Neural cell (in vitro differentiated cells): Measurements from ENCODE around the gene NOTUM. TPM values are rescaled to one million over a fixed set of nuclear protein-coding genes. Genes with fewer than 3 reads are reported as not detected.

Experiments used
- H2AFZ ChIP-seq: fragments of 200-600, 300-800 bp; sonication (generic), shearing (Covaris generic); 2 replicates; pipeline ENCODE4 v1.6.0; 2014; ENCODE audit warnings: low read depth, mild to moderate bottlenecking, antibody characterized with exemption, low read length, moderate library complexity
- H3F3A ChIP-seq: fragments of 200-600 bp; shearing (Covaris generic); 2 replicates; pipeline ENCODE4 v1.6.1; 2016; ENCODE audit warnings: mild to moderate bottlenecking, moderate library complexity, mixed read lengths, antibody characterized with exemption, low read length; ENCODE audit not compliant: insufficient read depth, poor library complexity, severe bottlenecking
- H3K27ac ChIP-seq: fragments of 200-600, 300-800 bp; sonication (generic), shearing (Covaris generic); 2 replicates; pipeline ENCODE4 v1.5.1; 2014; ENCODE audit warnings: mild to moderate bottlenecking, low read length, moderate library complexity
- H3K27me3 ChIP-seq: fragments of 300-800, 200-600 bp; sonication (generic), shearing (Covaris generic); 2 replicates; pipeline ENCODE4 v1.6.0; 2014; ENCODE audit warnings: mild to moderate bottlenecking, low read depth, low read length, moderate library complexity; ENCODE audit not compliant: insufficient read depth
- H3K36me3 ChIP-seq: fragments of 300-800, 200-600 bp; sonication (generic), shearing (Covaris generic); 2 replicates; pipeline ENCODE4 v1.5.1; 2014; ENCODE audit warnings: mild to moderate bottlenecking, antibody characterized with exemption, low read length, moderate library complexity; ENCODE audit not compliant: insufficient read depth
- H3K4me2 ChIP-seq: fragments of 300-800, 200-600 bp; sonication (generic), shearing (Covaris generic); 2 replicates; pipeline ENCODE4 v1.6.0; 2014; ENCODE audit warnings: mild to moderate bottlenecking, low read length
- H3K4me3 ChIP-seq: fragments of 300-800, 200-600 bp; sonication (generic), shearing (Covaris generic); 2 replicates; pipeline ENCODE4 v1.5.1; 2014; ENCODE audit warnings: mild to moderate bottlenecking, low read length, moderate library complexity
- H3K79me2 ChIP-seq: fragments of 200-600 bp; shearing (Covaris generic); replicated peaks from 2 replicates; pipeline ENCODE4 v1.6.0; 2014; ENCODE audit warnings: mild to moderate bottlenecking, low read length, moderate library complexity; ENCODE audit not compliant: insufficient read depth
- H3K9ac ChIP-seq: fragments of 300-800, 200-600 bp; sonication (generic), shearing (Covaris generic); 2 replicates; pipeline ENCODE4 v1.6.1; 2016; ENCODE audit warnings: mild to moderate bottlenecking, low read length, mixed read lengths
- H3K9me2 ChIP-seq: fragments of 200-600 bp; shearing (Covaris generic); 2 replicates; pipeline ENCODE4 v1.6.1; 2016; ENCODE audit warnings: mild to moderate bottlenecking, low read length, mixed read lengths; ENCODE audit not compliant: insufficient read depth
- H3K9me3 ChIP-seq: fragments of 200-600, 300-800 bp; sonication (generic), shearing (Covaris generic); 2 replicates; pipeline ENCODE4 v1.6.1; 2016; ENCODE audit warnings: mild to moderate bottlenecking, mixed run types, low read length, moderate library complexity, mixed read lengths
- H4K20me1 ChIP-seq: fragments of 200-600 bp; shearing (Covaris generic); 2 replicates; pipeline ENCODE4 v1.6.1; 2016; ENCODE audit warnings: mild to moderate bottlenecking, mixed run types; ENCODE audit not compliant: insufficient read depth
- CTCF ChIP-seq: fragments of 450-650 bp; IDR thresholded peaks from 2 replicates; pipeline ENCODE4 v1.5.1; 2014; ENCODE audit warnings: antibody characterized with exemption, mild to moderate bottlenecking, moderate library complexity; ENCODE audit not compliant: poor library complexity, severe bottlenecking
- EP300 ChIP-seq: fragments of 450-650 bp; conservative IDR thresholded peaks from 2 replicates; pipeline ENCODE4 v1.6.1; 2014; ENCODE audit warnings: antibody characterized with exemption, mild to moderate bottlenecking, moderate library complexity; ENCODE audit not compliant: poor library complexity, severe bottlenecking
- EZH2 ChIP-seq: fragments of 200-600, 300-800 bp; shearing (Covaris generic), sonication (generic); IDR thresholded peaks from 2 replicates; pipeline ENCODE4 v1.6.1; 2014; ENCODE audit warnings: antibody characterized with exemption, low read length, borderline replicate concordance, mild to moderate bottlenecking; ENCODE audit not compliant: insufficient read depth, poor library complexity, severe bottlenecking
- MXI1 ChIP-seq: fragments of 450-650 bp; conservative IDR thresholded peaks from 2 replicates; pipeline ENCODE4 v1.6.1; 2014; ENCODE audit warnings: antibody characterized with exemption, mild to moderate bottlenecking; ENCODE audit not compliant: poor library complexity, severe bottlenecking
- POLR2AphosphoS5 ChIP-seq: IDR thresholded peaks from 2 replicates; pipeline ENCODE4 v1.6.1; 2012
- RAD21 ChIP-seq: fragments of 450-650 bp; conservative IDR thresholded peaks from 2 replicates; pipeline ENCODE4 v1.6.1; 2014; ENCODE audit warnings: antibody characterized with exemption, mild to moderate bottlenecking, moderate library complexity
- SMC3 ChIP-seq: fragments of 450-650 bp; conservative IDR thresholded peaks from 2 replicates; pipeline ENCODE4 v1.6.1; 2014; ENCODE audit warnings: antibody characterized with exemption, mild to moderate bottlenecking, moderate library complexity; ENCODE audit not compliant: poor library complexity
- TAF1 ChIP-seq: IDR thresholded peaks from 2 replicates; pipeline ENCODE4 v1.6.1; 2012; ENCODE audit warnings: low read depth
- polyA plus RNA-seq: library from polyadenylated mRNA; depleted of rRNA; stranded (reverse); fragments of >200 nt; gene quantifications from 2 replicates; pipeline ENCODE4 v1.2.3, GENCODE V29; 2014
- TF ChIP-seq, protein P1 (sequence below): IDR thresholded peaks from 2 replicates; pipeline ENCODE4 v1.6.1; 2012; ENCODE audit warnings: borderline replicate concordance

Gene NOTUM
- polyA plus RNA-seq, 1 donor from 2014 or later: not detected

DNA sequence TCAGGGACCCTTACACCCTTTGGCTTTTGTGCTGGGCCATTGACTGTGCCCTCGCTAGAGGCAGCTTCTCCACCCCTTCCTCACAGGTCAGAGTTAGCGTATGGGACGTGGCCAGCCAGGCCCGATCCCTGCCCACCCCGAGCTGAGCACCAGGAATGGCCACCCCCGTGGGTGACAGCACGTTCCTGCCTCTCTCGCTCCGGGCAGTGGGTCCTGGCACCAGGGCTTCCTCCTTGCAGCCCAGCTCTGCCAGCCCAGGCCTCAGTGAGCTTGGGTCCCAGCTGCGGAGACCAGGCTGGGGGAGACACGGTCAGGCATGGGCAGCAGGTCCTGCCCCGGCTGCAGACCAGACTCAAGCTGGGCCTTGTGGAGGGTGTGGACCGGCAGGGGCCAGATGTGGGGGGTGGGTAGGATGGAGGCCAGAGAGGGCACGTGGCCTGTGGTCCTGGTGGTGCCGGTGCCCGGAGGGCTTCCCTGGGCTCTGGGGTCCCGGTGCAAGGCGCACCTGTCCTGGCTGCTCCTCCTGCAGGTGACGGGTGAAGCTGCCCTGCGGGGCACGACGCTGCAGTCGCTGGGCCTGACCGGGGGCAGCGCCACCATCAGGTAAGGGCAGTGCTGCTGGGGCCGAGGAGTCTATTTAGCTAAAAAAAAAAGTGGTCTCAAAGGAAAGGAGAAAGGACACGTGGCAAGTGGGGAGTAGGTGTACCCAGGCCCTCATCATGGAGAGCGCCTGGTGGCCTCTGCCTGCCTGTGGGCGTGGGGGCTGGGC lies 34.7 kb upstream of the NOTUM start:
- no peak overlapping the region for H3K27ac ChIP-seq

GRCh38 chr17:81994593-81995462 lies 33.8 kb upstream of the NOTUM start:
- Histone ChIP-seq H3F3A (no peaks in the 10 kb centered on the region), H3K4me2 (no peak overlapping the region), H3K4me3 (no peak overlapping the region), H2AFZ (no peak overlapping the region), H3K9me3 (no peaks in the 10 kb centered on the region), H3K9ac (no peak overlapping the region), H4K20me1 (no peaks in the 10 kb centered on the region), H3K9me2 (no peaks in the 10 kb centered on the region), H3K27me3 (no peaks in the 10 kb centered on the region), H3K36me3 (no peaks in the 10 kb centered on the region), H3K79me2 (no peaks in the 10 kb centered on the region), H3K27ac (no peak overlapping the region)
- no peak for TF ChIP-seq EP300
- no peak for TF ChIP-seq POLR2AphosphoS5
- no peak for TF ChIP-seq SMC3
- TF ChIP-seq, protein P1, sequence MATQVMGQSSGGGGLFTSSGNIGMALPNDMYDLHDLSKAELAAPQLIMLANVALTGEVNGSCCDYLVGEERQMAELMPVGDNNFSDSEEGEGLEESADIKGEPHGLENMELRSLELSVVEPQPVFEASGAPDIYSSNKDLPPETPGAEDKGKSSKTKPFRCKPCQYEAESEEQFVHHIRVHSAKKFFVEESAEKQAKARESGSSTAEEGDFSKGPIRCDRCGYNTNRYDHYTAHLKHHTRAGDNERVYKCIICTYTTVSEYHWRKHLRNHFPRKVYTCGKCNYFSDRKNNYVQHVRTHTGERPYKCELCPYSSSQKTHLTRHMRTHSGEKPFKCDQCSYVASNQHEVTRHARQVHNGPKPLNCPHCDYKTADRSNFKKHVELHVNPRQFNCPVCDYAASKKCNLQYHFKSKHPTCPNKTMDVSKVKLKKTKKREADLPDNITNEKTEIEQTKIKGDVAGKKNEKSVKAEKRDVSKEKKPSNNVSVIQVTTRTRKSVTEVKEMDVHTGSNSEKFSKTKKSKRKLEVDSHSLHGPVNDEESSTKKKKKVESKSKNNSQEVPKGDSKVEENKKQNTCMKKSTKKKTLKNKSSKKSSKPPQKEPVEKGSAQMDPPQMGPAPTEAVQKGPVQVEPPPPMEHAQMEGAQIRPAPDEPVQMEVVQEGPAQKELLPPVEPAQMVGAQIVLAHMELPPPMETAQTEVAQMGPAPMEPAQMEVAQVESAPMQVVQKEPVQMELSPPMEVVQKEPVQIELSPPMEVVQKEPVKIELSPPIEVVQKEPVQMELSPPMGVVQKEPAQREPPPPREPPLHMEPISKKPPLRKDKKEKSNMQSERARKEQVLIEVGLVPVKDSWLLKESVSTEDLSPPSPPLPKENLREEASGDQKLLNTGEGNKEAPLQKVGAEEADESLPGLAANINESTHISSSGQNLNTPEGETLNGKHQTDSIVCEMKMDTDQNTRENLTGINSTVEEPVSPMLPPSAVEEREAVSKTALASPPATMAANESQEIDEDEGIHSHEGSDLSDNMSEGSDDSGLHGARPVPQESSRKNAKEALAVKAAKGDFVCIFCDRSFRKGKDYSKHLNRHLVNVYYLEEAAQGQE: no peak
- no peak for TF ChIP-seq MXI1
- TF ChIP-seq EZH2: no peak
- TF ChIP-seq TAF1: no peak

More for the DNA sequence above, 34.7 kb upstream of the NOTUM start:
- Histone ChIP-seq H3K4me2 (no peak overlapping the region), H3K79me2 (no peaks in the 10 kb centered on the region), H3F3A (no peaks in the 10 kb centered on the region), H3K36me3 (no peaks in the 10 kb centered on the region), H3K4me3 (no peak overlapping the region), H3K27me3 (no peaks in the 10 kb centered on the region), H2AFZ (no peak overlapping the region), H4K20me1 (no peaks in the 10 kb centered on the region), H3K9me2 (no peaks in the 10 kb centered on the region), H3K9ac (no peak overlapping the region), H3K9me3 (no peaks in the 10 kb centered on the region)
- no peak for TF ChIP-seq SMC3
- no peak for TF ChIP-seq EZH2
- TF ChIP-seq EP300: no peak
- TF ChIP-seq TAF1: no peak
- TF ChIP-seq, protein P1: no peak
- no peak for TF ChIP-seq MXI1
- TF ChIP-seq POLR2AphosphoS5: no peak
- TF ChIP-seq CTCF: no peak
- TF ChIP-seq RAD21: no peak
